Panc1 (cell line): ENCODE data around the gene GAL3ST1.

Source experiments
- TF ChIP-seq, protein P1 (sequence below): fragments of 450-650 bp; IDR thresholded peaks from 2 replicates; pipeline ENCODE4 v1.5.1; 2017; ENCODE audit warnings: mild to moderate bottlenecking
- TF ChIP-seq, protein P2 (sequence below), 2 experiments: IDR thresholded peaks; 2 replicates each; pipeline ENCODE4 v1.6.1; 2011 to 2012; ENCODE audit warnings: low read depth in 2 of 2, control low read depth in 1 of 2, low read length in 1 of 2, mild to moderate bottlenecking in 1 of 2, moderate library complexity in 1 of 2; ENCODE audit not compliant: insufficient read depth in 1 of 2

DNA sequence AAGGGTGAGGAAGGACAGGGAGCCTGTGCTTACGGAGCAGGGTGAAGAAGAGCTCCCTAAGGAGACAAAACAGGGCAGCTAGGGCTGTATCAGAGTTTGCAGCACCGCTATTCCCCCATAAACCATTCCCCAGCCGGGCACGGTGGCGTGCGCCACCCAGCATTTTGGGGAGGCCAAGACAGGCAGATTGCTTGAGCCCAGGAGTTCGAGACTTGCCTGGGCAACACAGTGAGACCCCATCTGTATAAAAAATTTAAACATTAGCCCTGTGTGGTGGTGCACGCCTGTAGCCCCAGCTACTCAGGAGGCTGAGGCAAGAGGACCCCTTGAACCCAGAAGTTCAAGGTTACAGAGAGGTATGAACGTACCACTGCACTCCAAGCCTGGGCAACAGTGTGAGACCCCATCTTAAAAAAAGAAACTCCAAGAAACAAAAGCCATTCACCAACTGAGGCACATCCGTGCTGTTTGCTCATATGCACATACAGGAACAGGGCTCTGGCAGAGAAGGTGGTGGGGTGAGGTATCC is 4.7 kb downstream of the GAL3ST1 start:
- TF ChIP-seq, protein P1, sequence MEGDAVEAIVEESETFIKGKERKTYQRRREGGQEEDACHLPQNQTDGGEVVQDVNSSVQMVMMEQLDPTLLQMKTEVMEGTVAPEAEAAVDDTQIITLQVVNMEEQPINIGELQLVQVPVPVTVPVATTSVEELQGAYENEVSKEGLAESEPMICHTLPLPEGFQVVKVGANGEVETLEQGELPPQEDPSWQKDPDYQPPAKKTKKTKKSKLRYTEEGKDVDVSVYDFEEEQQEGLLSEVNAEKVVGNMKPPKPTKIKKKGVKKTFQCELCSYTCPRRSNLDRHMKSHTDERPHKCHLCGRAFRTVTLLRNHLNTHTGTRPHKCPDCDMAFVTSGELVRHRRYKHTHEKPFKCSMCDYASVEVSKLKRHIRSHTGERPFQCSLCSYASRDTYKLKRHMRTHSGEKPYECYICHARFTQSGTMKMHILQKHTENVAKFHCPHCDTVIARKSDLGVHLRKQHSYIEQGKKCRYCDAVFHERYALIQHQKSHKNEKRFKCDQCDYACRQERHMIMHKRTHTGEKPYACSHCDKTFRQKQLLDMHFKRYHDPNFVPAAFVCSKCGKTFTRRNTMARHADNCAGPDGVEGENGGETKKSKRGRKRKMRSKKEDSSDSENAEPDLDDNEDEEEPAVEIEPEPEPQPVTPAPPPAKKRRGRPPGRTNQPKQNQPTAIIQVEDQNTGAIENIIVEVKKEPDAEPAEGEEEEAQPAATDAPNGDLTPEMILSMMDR: no peak
- TF ChIP-seq, protein P2, sequence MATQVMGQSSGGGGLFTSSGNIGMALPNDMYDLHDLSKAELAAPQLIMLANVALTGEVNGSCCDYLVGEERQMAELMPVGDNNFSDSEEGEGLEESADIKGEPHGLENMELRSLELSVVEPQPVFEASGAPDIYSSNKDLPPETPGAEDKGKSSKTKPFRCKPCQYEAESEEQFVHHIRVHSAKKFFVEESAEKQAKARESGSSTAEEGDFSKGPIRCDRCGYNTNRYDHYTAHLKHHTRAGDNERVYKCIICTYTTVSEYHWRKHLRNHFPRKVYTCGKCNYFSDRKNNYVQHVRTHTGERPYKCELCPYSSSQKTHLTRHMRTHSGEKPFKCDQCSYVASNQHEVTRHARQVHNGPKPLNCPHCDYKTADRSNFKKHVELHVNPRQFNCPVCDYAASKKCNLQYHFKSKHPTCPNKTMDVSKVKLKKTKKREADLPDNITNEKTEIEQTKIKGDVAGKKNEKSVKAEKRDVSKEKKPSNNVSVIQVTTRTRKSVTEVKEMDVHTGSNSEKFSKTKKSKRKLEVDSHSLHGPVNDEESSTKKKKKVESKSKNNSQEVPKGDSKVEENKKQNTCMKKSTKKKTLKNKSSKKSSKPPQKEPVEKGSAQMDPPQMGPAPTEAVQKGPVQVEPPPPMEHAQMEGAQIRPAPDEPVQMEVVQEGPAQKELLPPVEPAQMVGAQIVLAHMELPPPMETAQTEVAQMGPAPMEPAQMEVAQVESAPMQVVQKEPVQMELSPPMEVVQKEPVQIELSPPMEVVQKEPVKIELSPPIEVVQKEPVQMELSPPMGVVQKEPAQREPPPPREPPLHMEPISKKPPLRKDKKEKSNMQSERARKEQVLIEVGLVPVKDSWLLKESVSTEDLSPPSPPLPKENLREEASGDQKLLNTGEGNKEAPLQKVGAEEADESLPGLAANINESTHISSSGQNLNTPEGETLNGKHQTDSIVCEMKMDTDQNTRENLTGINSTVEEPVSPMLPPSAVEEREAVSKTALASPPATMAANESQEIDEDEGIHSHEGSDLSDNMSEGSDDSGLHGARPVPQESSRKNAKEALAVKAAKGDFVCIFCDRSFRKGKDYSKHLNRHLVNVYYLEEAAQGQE (IDR thresholded peaks at IDR 0.05; ENCODE audit: insufficient read depth in 1 of 2, low read depth in 2 of 2, low read length in 1 of 2): no peak
